ENCODE measurements around the gene OR2T27. TPM values are rescaled to one million over a fixed set of nuclear protein-coding genes. Genes with fewer than 3 reads are reported as not detected.

OR2T27 gene
- not detected for total RNA-seq

DNA sequence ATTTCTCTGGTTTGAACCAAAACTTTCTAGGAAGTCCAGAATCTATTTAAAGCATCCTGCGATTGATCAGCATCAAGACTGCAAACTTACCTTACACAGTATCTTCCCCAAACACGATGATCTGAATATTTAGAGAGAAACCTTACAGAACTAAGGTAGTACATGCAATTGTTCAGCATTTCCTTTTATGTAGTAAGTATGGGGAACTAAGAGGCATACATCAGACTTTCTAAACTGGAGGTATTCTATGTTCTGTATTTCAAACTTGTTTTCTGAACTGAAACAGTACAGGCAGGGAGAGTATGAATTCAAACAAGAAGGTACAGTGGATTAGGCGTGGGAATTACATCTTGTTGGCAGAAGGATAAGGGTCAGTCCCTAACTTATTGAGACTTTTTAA is at the start of gene OR2T27:
TSS of gene OR2T27 (minus strand) at position 175 of the 400 bp plus-strand sequence. CDS start 4,644 bp downstream, outside the sequence.

GRCh38 chr1:248702714-248703113 is 47.4 kb upstream of the OR2T27 start, which contains the start of gene OR14I1:
Gene OR14I1 (minus strand): TSS chr1:248702766.

DNA sequence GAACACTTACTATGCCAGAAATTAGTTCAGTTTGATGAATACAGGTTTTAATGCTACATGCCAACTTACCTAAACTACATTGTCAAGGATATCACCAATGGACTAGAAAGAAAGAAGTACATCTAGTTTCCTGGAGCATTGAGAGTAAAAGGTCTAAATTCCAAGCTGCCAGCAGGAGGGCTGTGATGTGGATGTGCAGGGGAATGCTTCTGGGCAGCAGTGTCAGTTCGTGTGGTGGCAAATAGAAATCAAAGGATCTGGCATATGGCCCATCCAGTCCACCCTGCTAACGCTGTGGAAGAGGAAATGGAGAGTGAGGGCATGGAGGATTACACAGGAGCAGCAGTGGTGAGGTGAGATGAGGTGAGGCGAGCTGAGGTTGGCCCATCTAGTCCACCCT is 10.2 kb downstream of the OR2T27 start, which contains the start of gene OR2T35:
TSS of gene OR2T35 (minus strand) at position 101 of the 400 bp plus-strand sequence. CDS start 6,020 bp downstream, outside the sequence.

DNA sequence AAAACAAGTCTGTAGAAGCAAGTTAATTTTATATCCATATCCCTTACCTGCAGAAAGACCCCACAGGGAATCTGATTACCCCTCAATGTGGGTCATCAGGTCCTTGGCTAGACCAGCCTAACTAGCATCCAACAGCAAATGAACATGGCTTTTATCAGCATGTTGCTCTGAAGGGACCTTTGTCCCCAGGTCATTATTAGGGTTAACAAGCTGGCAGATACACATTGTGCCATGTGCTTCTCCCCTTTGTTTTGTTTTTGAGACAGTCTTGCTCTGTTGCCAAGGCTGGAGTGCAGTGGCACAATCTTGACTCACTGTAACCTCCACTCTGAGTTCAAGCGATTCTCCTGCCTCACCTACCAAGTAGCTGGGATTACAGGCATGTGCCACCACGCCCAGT is 20.3 kb downstream of the OR2T27 start, which contains the start of gene OR2T11:
TSS of gene OR2T11 (minus strand) at position 101 of the 400 bp plus-strand sequence. CDS start 7,963 bp downstream, outside the sequence.

Other genes starting within 250 kb of the OR2T27 start
- not detected for gene OR2T2, start 209.9 kb downstream of the OR2T27 start, total RNA-seq
- not detected for gene OR2T3, start 182.2 kb downstream of the OR2T27 start, total RNA-seq
- gene OR2T5, start 166.9 kb downstream of the OR2T27 start, total RNA-seq: not detected
- not detected for gene OR2G6, start 147.5 kb downstream of the OR2T27 start, total RNA-seq
- gene OR2T29, start 92.8 kb downstream of the OR2T27 start, total RNA-seq: not detected
- not detected for gene OR2T34, start 80.8 kb downstream of the OR2T27 start, total RNA-seq
- not detected for gene OR2T10, start 57.8 kb downstream of the OR2T27 start, total RNA-seq
- not detected for gene OR2T11, start 20.4 kb downstream of the OR2T27 start, total RNA-seq
- not detected for gene OR2T35, start 10.2 kb downstream of the OR2T27 start, total RNA-seq
- gene OR14I1, start 47.2 kb upstream of the OR2T27 start, total RNA-seq: not detected
- under 1 TPM; 0.33 to 0.34 TPM for gene LYPD8, start 100.2 kb upstream of the OR2T27 start, total RNA-seq
- 10 to 100 TPM; 17.6 to 21.7 TPM for gene SH3BP5L, start 170.4 kb upstream of the OR2T27 start, total RNA-seq
- gene ZNF672, start 182.7 kb upstream of the OR2T27 start, total RNA-seq: 10 to 100 TPM; 22.0 to 23.3 TPM
- gene ZNF692, start 203.6 kb upstream of the OR2T27 start, total RNA-seq: 10 to 100 TPM; 19.0 to 24.1 TPM